Measurements from ENCODE around the gene ULK2. TPM values are rescaled to one million over a fixed set of nuclear protein-coding genes. Genes with fewer than 3 reads are reported as not detected.
"Not testable (repeated sequence)": the region's sequence is repeated elsewhere in the genome, so short reads cannot be mapped to it uniquely, and the experiment has no call there.

The ULK2 gene
- total RNA-seq, 1 donor from 2014 or later: 20.6 TPM

DNA sequence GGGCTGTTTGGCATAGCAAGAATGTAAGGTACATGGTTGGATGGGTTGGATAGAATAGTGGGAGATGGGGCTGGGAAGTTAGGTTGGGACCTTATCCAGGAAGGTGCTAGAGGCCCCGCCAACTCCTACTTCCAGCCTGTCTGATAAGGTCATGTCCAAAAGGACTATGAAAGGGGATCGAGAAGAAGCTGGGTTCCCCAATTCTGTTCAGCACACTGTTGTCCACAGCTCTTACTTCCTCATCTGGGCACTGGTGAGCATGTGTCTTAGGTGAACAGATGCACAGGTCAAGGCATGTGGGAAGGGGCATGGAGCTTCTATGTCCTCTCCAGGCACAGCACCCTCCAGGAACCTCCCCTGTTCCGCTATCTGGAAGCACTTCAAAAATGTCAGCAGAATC, 5.6 kb upstream of the ULK2 start:
- no peaks in the 10 kb centered on the region for H4K20me1 ChIP-seq (ENCODE audit: low read depth)
- no peak overlapping the region for H3K27ac Mint-ChIP-seq
- H3K27me3 Mint-ChIP-seq (ENCODE audit: insufficient read depth, low read depth): peaks cover 3% of the 10 kb centered on the region
- no peak overlapping the region for H3K27ac ChIP-seq
- no peaks in the 10 kb centered on the region for H3K36me3 ChIP-seq
- H3K27me3 ChIP-seq: peaks cover 11% of the 10 kb centered on the region
- TF ChIP-seq EZH2 (IDR thresholded peaks at IDR 0.05): no peak
- no peak for DNase-seq (ENCODE audit: low spot score)
- H3K79me2 ChIP-seq (ENCODE audit: low read depth): no peaks in the 10 kb centered on the region
- H3K9me3 Mint-ChIP-seq: peaks cover 2% of the 10 kb centered on the region
- H2AFZ ChIP-seq (replicated peaks): no peak overlapping the region
- no peaks in the 10 kb centered on the region for H3K4me1 ChIP-seq
- H3K4me3 Mint-ChIP-seq: no peak overlapping the region
- no peak overlapping the region for H3K4me2 ChIP-seq
- no peak overlapping the region for H3K9ac ChIP-seq
- H3F3A ChIP-seq (ENCODE audit: low read depth): peaks cover 5% of the 10 kb centered on the region
- H3K36me3 Mint-ChIP-seq: no peaks in the 10 kb centered on the region
- H3K9me3 ChIP-seq (ENCODE audit: low read depth): no peaks in the 10 kb centered on the region
- peaks cover 2% of the 10 kb centered on the region for H3K4me1 Mint-ChIP-seq
- H3K4me3 ChIP-seq: no peak overlapping the region

DNA sequence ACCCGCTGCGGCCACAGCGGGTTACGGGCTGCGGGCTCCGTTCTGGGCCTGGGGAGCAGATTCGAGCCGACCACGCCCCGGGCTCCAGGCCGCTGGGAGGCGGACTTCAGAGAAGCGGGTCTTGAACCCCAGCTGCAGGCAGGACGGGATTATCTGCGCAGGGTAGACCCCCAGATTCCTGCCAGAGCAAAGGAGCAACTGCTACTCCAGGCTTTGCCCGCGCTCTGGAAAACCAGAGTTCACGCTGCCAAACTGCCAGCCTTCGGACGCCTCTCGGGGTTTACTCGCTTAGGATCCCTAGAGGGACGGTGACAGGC, 301 bp upstream of the ULK2 start:
- DNase-seq (ENCODE audit: low spot score): no peak
- Histone ChIP-seq H3K27ac (no peak overlapping the region), H2AFZ (replicated peaks) (peak overlapping the region; percentile 99), H3K79me2 (ENCODE audit: low read depth) (no peaks in the 10 kb centered on the region), H4K20me1 (ENCODE audit: low read depth) (no peaks in the 10 kb centered on the region), H3K27me3 (peaks cover 24% of the 10 kb centered on the region), H3K9me3 (ENCODE audit: low read depth) (no peaks in the 10 kb centered on the region), H3K4me2 (peak overlapping the region; percentile 98), H3K4me1 (no peaks in the 10 kb centered on the region), H3K36me3 (no peaks in the 10 kb centered on the region), H3K9ac (no peak overlapping the region), H3F3A (ENCODE audit: low read depth) (peaks cover 28% of the 10 kb centered on the region), H3K4me3 (peak overlapping the region; percentile 89)
- Mint-ChIP-seq H3K4me3 (peak overlapping the region; percentile 80), H3K4me1 (peaks cover 13% of the 10 kb centered on the region), H3K27me3 (ENCODE audit: insufficient read depth, low read depth) (peaks cover 5% of the 10 kb centered on the region), H3K27ac (no peak overlapping the region), H3K36me3 (peaks cover 2% of the 10 kb centered on the region), H3K9me3 (peaks cover 2% of the 10 kb centered on the region)
- TF ChIP-seq EZH2phosphoT487 (IDR thresholded peaks at IDR 0.05): no peak
- TF ChIP-seq, protein P1, sequence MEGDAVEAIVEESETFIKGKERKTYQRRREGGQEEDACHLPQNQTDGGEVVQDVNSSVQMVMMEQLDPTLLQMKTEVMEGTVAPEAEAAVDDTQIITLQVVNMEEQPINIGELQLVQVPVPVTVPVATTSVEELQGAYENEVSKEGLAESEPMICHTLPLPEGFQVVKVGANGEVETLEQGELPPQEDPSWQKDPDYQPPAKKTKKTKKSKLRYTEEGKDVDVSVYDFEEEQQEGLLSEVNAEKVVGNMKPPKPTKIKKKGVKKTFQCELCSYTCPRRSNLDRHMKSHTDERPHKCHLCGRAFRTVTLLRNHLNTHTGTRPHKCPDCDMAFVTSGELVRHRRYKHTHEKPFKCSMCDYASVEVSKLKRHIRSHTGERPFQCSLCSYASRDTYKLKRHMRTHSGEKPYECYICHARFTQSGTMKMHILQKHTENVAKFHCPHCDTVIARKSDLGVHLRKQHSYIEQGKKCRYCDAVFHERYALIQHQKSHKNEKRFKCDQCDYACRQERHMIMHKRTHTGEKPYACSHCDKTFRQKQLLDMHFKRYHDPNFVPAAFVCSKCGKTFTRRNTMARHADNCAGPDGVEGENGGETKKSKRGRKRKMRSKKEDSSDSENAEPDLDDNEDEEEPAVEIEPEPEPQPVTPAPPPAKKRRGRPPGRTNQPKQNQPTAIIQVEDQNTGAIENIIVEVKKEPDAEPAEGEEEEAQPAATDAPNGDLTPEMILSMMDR (IDR thresholded peaks at IDR 0.05): no peak
- TF ChIP-seq EZH2 (IDR thresholded peaks at IDR 0.05): no peak

DNA sequence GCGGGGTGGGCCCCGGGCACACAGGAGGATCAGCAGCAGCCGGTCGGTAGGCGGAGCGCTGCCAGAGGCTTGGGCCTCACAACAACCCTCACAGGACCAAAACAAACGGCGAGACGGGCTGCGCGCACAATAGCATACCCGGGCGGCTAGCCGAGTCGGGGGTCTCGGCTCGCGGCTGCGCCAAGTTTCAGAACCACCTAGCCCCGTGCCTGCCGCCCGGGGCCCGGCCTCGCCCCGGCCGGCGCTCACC, 732 bp downstream of the ULK2 start:
- H3K27me3 Mint-ChIP-seq (ENCODE audit: insufficient read depth, low read depth): peaks cover 5% of the 10 kb centered on the region
- H4K20me1 ChIP-seq (ENCODE audit: low read depth): no peaks in the 10 kb centered on the region
- H3K9me3 Mint-ChIP-seq: peaks cover 2% of the 10 kb centered on the region
- no peaks in the 10 kb centered on the region for H3K79me2 ChIP-seq (ENCODE audit: low read depth)
- H3K27ac Mint-ChIP-seq: no peak overlapping the region
- H3K4me1 Mint-ChIP-seq: peaks cover 13% of the 10 kb centered on the region
- no peak overlapping the region for H3K27ac ChIP-seq
- H3K9ac ChIP-seq: peak overlapping the region; percentile 33
- H3K4me3 ChIP-seq: peak overlapping the region; percentile 89
- DNase-seq (ENCODE audit: low spot score): peak; percentile 88
- H3K36me3 ChIP-seq: no peaks in the 10 kb centered on the region
- H3K4me2 ChIP-seq: peak overlapping the region; percentile 98
- no peaks in the 10 kb centered on the region for H3K9me3 ChIP-seq (ENCODE audit: low read depth)
- H3K4me1 ChIP-seq: no peaks in the 10 kb centered on the region
- TF ChIP-seq, protein P1 (IDR thresholded peaks at IDR 0.05): peak; percentile 44
- peak; percentile 18 for TF ChIP-seq EZH2phosphoT487 (IDR thresholded peaks at IDR 0.05)
- no peak for TF ChIP-seq EZH2 (IDR thresholded peaks at IDR 0.05)
- H3F3A ChIP-seq (ENCODE audit: low read depth): peaks cover 28% of the 10 kb centered on the region
- H3K27me3 ChIP-seq: peaks cover 24% of the 10 kb centered on the region
- peaks cover 2% of the 10 kb centered on the region for H3K36me3 Mint-ChIP-seq
- peak overlapping the region; percentile 99 for H2AFZ ChIP-seq (replicated peaks)
- peak overlapping the region; percentile 87 for H3K4me3 Mint-ChIP-seq

DNA sequence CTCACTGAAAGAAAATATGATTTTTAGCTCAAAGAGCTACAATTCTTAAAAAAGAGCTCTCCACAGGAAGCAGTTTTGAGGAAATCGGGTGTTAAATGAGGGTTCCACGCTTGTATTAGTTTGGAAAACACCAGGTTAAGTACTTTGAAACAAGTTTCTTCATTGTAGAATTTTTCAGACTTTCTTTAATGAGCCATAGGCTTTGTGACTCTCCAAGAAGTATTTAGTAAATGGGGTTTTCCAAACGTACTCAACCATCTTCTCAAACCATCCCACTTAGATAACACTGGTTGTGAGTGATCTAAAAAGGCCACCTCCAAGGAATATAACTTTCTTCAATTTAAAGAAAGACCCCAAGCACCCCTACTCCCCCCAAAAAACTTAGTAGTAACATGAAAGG, 2.7 kb downstream of the ULK2 start:
- no peaks in the 10 kb centered on the region for H3K4me1 ChIP-seq
- no peak overlapping the region for H2AFZ ChIP-seq (replicated peaks)
- H3K4me2 ChIP-seq: no peak overlapping the region
- H3K27me3 ChIP-seq: peaks cover 24% of the 10 kb centered on the region
- H3F3A ChIP-seq (ENCODE audit: low read depth): peaks cover 28% of the 10 kb centered on the region
- Mint-ChIP-seq H3K4me3 (peak overlapping the region; percentile 61), H3K4me1 (peaks cover 13% of the 10 kb centered on the region), H3K9me3 (peaks cover 2% of the 10 kb centered on the region), H3K36me3 (peaks cover 3% of the 10 kb centered on the region), H3K27me3 (ENCODE audit: insufficient read depth, low read depth) (peaks cover 5% of the 10 kb centered on the region), H3K27ac (no peak overlapping the region)
- no peak for DNase-seq (ENCODE audit: low spot score)
- H4K20me1 ChIP-seq (ENCODE audit: low read depth): no peaks in the 10 kb centered on the region
- H3K27ac ChIP-seq: no peak overlapping the region
- H3K36me3 ChIP-seq: no peaks in the 10 kb centered on the region
- H3K9me3 ChIP-seq (ENCODE audit: low read depth): no peaks in the 10 kb centered on the region
- no peak overlapping the region for H3K4me3 ChIP-seq
- no peak overlapping the region for H3K9ac ChIP-seq
- no peaks in the 10 kb centered on the region for H3K79me2 ChIP-seq (ENCODE audit: low read depth)
- TF ChIP-seq EZH2 (IDR thresholded peaks at IDR 0.05) (no peak), EZH2phosphoT487 (IDR thresholded peaks at IDR 0.05) (no peak)
- TF ChIP-seq, protein P1 (IDR thresholded peaks at IDR 0.05): no peak

DNA sequence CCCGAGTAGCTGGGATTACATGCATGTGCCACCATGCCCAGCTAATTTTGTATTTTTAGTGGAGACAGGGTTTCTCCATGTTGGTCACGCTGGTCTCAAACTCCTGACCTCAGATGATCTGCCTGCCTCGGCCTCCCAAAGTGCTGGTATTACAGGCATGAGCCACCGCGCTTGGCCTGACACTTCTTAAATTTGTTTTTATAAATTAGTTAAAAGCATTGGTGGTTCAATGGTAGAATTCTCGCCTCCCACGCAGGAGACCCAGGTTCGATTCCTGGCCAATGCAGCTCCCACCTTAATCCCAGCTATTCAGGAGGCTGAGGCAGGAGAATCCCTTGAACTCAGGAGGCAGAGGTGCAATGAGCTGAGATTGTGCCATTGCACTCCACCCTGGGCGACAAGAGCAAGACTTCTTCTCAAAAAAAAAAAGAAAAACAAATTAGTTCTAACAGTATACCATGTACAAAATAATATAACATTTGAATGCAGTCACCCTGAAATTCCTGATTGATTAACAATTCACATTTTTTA, 7.0 kb downstream of the ULK2 start:
- not testable (repeated sequence) for H2AFZ ChIP-seq (replicated peaks); H3K36me3 Mint-ChIP-seq; H3K27me3 Mint-ChIP-seq (ENCODE audit: insufficient read depth, low read depth); H3F3A ChIP-seq (ENCODE audit: low read depth); H3K79me2 ChIP-seq (ENCODE audit: low read depth); H3K27me3 ChIP-seq; H4K20me1 ChIP-seq (ENCODE audit: low read depth); H3K4me1 Mint-ChIP-seq; H3K9me3 ChIP-seq (ENCODE audit: low read depth); H3K9me3 Mint-ChIP-seq; H3K4me3 Mint-ChIP-seq; H3K4me2 ChIP-seq; H3K36me3 ChIP-seq; H3K4me1 ChIP-seq; H3K27ac ChIP-seq; H3K9ac ChIP-seq; H3K4me3 ChIP-seq; DNase-seq (ENCODE audit: low spot score); H3K27ac Mint-ChIP-seq

Data from neural progenitor cell (in vitro differentiated cells).